ENCODE data around the gene SOBP. TPM values are rescaled to one million over a fixed set of nuclear protein-coding genes. Genes with fewer than 3 reads are reported as not detected.

The SOBP gene
- total RNA-seq, 1 donor from 2014 or later = 5.4 TPM

DNA sequence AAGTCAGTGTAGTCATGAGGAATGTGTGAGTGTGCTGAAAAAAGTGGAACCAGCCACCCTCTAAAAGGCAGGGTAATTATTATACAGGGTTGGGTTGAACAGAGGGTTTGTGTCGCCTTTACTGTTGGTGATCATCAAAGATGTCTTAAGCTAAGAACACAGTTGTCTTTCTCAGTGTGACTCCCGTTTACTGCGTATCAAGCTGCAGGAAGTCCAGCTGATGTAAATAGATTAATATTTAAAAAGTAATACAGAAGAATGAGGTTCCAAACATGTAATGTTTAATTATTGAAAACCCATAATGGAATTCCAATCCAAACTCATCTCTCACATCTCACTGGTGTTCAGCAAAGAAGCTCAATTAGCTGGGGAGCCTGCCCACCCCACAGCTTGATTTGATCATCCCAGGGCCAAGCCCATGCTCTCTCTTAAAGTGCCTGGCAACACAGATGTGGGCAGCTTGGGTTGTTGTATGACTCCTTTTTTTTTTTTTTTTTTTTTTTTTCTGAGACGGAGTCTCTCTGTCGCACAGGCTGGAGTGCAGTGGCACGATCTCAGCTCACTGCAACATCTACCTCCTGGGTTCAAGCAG is 127.5 kb downstream of the SOBP start:
- DNase-seq (ENCODE audit: low spot score in 2 of 2) = no peak
- TF ChIP-seq, protein P1, sequence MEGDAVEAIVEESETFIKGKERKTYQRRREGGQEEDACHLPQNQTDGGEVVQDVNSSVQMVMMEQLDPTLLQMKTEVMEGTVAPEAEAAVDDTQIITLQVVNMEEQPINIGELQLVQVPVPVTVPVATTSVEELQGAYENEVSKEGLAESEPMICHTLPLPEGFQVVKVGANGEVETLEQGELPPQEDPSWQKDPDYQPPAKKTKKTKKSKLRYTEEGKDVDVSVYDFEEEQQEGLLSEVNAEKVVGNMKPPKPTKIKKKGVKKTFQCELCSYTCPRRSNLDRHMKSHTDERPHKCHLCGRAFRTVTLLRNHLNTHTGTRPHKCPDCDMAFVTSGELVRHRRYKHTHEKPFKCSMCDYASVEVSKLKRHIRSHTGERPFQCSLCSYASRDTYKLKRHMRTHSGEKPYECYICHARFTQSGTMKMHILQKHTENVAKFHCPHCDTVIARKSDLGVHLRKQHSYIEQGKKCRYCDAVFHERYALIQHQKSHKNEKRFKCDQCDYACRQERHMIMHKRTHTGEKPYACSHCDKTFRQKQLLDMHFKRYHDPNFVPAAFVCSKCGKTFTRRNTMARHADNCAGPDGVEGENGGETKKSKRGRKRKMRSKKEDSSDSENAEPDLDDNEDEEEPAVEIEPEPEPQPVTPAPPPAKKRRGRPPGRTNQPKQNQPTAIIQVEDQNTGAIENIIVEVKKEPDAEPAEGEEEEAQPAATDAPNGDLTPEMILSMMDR (IDR thresholded peaks at IDR 0.05) = no peak
- H3K36me3 ChIP-seq = no peaks in the 10 kb centered on the region
- no peaks in the 10 kb centered on the region for H3K9me3 ChIP-seq
- intact Hi-C loops (cut with DNase I) = no loop called here
- no peak overlapping the region for H3K27ac ChIP-seq
- H3K27me3 ChIP-seq = no peaks in the 10 kb centered on the region
- no peaks in the 10 kb centered on the region for H3K4me1 ChIP-seq
- no peak overlapping the region for H3K4me3 ChIP-seq

DNA sequence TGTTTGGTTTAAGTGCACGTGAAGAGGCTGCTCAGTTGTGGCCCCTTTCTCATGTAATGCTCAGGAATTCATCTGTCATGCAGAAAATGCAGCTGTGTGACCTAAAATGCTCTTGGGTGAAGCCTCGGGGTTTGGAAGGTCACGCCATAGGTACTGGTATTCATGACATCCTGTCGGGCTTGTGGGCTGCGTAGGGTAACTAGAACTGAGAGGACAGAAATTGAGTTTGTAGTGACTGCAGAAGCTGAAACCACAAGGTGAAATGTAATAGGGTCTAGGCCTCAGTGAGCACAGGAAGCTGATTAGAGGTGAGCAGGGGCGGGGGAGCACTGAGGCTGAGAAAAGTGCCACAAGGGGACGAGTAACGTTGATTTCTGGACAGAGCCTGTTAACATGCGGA is 128.8 kb downstream of the SOBP start:
- TF ChIP-seq, protein P1 (IDR thresholded peaks at IDR 0.05) = no peak
- H3K27ac ChIP-seq = no peak overlapping the region
- H3K27me3 ChIP-seq = no peaks in the 10 kb centered on the region
- no peaks in the 10 kb centered on the region for H3K4me1 ChIP-seq
- H3K4me3 ChIP-seq = no peak overlapping the region
- H3K9me3 ChIP-seq = no peaks in the 10 kb centered on the region
- no peak for DNase-seq (ENCODE audit: low spot score in 2 of 2)
- intact Hi-C loops (cut with DNase I) = no loop called here
- H3K36me3 ChIP-seq = no peaks in the 10 kb centered on the region

DNA sequence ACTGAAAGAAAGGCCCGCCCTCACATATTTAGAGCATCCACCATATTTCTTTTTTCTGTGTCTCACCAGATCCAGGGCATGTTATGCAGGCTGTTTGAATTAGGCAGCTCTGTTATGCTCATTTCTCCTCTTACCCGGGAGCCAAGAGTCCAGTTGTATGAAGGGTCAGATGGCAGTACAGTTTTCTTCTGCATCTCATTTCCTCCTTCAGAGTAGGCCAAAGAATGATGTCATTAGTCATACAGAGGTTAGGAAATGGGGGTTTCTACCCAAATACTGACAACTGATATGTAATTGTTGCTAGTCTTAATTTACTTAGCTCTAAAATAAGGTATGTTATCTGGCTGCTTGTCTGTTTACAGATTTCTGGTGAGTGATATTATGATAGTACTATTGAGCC is 130.8 kb downstream of the SOBP start:
- Histone ChIP-seq H3K4me3 (no peak overlapping the region), H3K9me3 (no peaks in the 10 kb centered on the region), H3K4me1 (no peaks in the 10 kb centered on the region), H3K27ac (no peak overlapping the region), H3K27me3 (no peaks in the 10 kb centered on the region), H3K36me3 (no peaks in the 10 kb centered on the region)
- DNase-seq (ENCODE audit: low spot score in 2 of 2) = no peak
- intact Hi-C loops (cut with DNase I) = no loop called here
- TF ChIP-seq, protein P1 (IDR thresholded peaks at IDR 0.05) = no peak

DNA sequence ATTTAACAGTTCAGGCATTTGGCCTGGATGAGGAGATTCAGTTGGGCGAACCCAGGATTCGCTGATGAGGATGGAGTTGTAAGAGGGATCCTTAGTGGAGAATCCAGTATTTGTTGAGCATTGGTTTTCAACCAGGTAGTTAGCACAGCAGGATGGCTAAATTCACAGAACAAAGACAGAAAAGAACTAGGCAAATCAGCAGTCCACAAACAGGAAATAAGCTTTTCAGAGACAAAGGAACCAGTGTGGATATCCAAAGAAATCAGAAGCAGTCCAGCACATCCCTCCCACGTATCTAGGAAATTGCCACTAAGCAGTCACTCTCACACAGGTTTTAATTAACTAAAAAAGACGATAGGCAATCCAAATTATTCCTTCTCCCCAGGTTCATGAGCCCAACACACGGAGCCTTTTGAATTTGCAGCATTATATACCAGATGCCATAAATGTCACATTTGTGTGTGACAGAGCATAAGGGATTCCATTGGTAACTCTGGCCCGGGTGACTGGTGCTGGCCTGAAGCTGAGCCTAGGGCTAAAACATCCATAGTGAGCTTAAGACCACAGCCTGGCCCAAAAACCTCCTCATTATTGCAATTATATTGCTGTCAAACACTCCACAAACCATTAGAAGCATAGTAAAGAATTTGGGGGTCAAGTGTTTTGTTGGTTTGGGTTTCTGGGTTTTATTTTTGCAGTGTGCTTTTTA is 131.5 kb downstream of the SOBP start:
- Histone ChIP-seq H3K36me3 (no peaks in the 10 kb centered on the region), H3K4me3 (no peak overlapping the region), H3K27me3 (no peaks in the 10 kb centered on the region), H3K4me1 (no peaks in the 10 kb centered on the region), H3K27ac (no peak overlapping the region), H3K9me3 (no peaks in the 10 kb centered on the region)
- DNase-seq (ENCODE audit: low spot score in 2 of 2) = no peak
- intact Hi-C loops (cut with DNase I) = no loop called here
- TF ChIP-seq, protein P1 (IDR thresholded peaks at IDR 0.05) = no peak

DNA sequence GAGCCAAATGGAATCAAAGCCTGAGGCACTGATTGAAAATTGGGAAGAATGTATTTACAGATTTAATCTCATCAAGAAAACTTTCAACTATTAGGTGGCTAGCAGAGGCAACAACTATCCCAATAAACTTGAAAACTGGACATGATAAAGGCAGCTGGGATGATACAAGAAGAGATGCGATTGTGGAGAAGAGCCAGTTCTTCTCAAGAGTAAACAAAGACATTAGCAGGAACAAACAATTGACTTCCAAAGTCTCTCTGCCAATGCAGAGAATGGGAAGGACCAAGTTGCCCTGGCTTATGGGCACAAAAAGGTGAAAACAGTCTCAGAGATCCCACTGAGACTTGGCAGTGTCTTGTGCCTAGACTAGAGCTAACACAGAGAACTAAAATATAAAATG is 132.4 kb downstream of the SOBP start:
- Histone ChIP-seq H3K4me3 (no peak overlapping the region), H3K27me3 (no peaks in the 10 kb centered on the region), H3K9me3 (no peaks in the 10 kb centered on the region), H3K36me3 (no peaks in the 10 kb centered on the region), H3K4me1 (no peaks in the 10 kb centered on the region), H3K27ac (no peak overlapping the region)
- TF ChIP-seq, protein P1 (IDR thresholded peaks at IDR 0.05) = no peak
- intact Hi-C loops (cut with DNase I) = no loop called here
- no peak for DNase-seq (ENCODE audit: low spot score in 2 of 2)

Data from ascending aorta (tissue), 2 donors.